IMR-90 (cell line): ENCODE data around the gene MCF2L2. TPM values are rescaled to one million over a fixed set of nuclear protein-coding genes. Genes with fewer than 3 reads are reported as not detected.

ENCODE experiments used
- ATAC-seq: fragments of 200-7000 bp; cut with Tn5 transposase; 2 replicates; pipeline ENCODE4 v1.9.1; 2020; ENCODE audit warnings: low read depth, mild to moderate bottlenecking, moderate library complexity
- BruUV-seq: library from RNA; stranded (reverse); fragments of 400-500 nt; replicated peaks from 2 replicates; lab custom pipeline; 2021; lab: Mats Ljungman, UMichigan
- CTCF ChIA-PET: fragments of 300-600 bp; formaldehyde crosslinking; extraction: SDS; loops from one replicate; lab custom pipeline; 2021; ENCODE audit warnings: antibody characterized with exemption; lab: Yijun Ruan, JAX
- POLR2A ChIA-PET: fragments of 300-600 bp; sonication (Branson Sonifier 250); formaldehyde crosslinking; loops from one replicate; lab custom pipeline; 2022; ENCODE audit warnings: antibody characterized with exemption; ENCODE audit not compliant: unreplicated experiment; lab: Charles Lee
- DNase-seq: peaks from one replicate; pipeline ENCODE4 v3.0.0; 2013
- H2AFZ ChIP-seq: replicated peaks from 2 replicates; pipeline ENCODE3; 2013; ENCODE audit warnings: low read length, mild to moderate bottlenecking; ENCODE audit not compliant: poor library complexity
- H2AK5ac ChIP-seq: 2 replicates; pipeline ENCODE4 v1.6.1; 2013; ENCODE audit warnings: low read depth, low read length, inconsistent platforms
- H2AK9ac ChIP-seq: replicated peaks from 2 replicates; pipeline ENCODE3; 2013; ENCODE audit warnings: mild to moderate bottlenecking, low read depth, low read length, moderate library complexity; ENCODE audit not compliant: poor library complexity
- H2BK120ac ChIP-seq: 2 replicates; pipeline ENCODE4 v1.6.1; 2013; ENCODE audit warnings: low read depth, low read length, inconsistent platforms
- H2BK15ac ChIP-seq: 3 replicates; pipeline ENCODE4 v1.6.1; 2013; ENCODE audit warnings: low read depth, low read length, inconsistent platforms
- H2BK20ac ChIP-seq: 2 replicates; pipeline ENCODE4 v1.6.1; 2013; ENCODE audit warnings: low read depth, mild to moderate bottlenecking, inconsistent platforms, low read length, moderate library complexity
- H2BK5ac ChIP-seq: 2 replicates; pipeline ENCODE4 v1.6.1; 2013; ENCODE audit warnings: mild to moderate bottlenecking, low read depth, low read length, inconsistent platforms; ENCODE audit not compliant: poor library complexity, severe bottlenecking
- H3K14ac ChIP-seq: replicated peaks from 2 replicates; pipeline ENCODE4 v1.6.1; 2013; ENCODE audit warnings: low read depth, low read length, inconsistent platforms
- H3K18ac ChIP-seq: 2 replicates; pipeline ENCODE4 v1.6.1; 2013; ENCODE audit warnings: low read depth, low read length, control low read depth
- H3K23ac ChIP-seq: 2 replicates; pipeline ENCODE4 v1.6.1; 2013; ENCODE audit warnings: low read depth, low read length, inconsistent platforms
- H3K27ac ChIP-seq: 2 replicates; pipeline ENCODE4 v1.5.1; 2013; ENCODE audit warnings: mild to moderate bottlenecking, control low read depth, low read length; ENCODE audit not compliant: insufficient read depth
- H3K27me3 ChIP-seq: 2 replicates; pipeline ENCODE4 v1.6.1; 2013; ENCODE audit warnings: low read length; ENCODE audit not compliant: control insufficient read depth, insufficient read depth
- H3K36me3 ChIP-seq: 2 replicates; pipeline ENCODE4 v1.6.1; 2013; ENCODE audit warnings: low read length, mixed read lengths; ENCODE audit not compliant: control insufficient read depth, insufficient read depth
- H3K4ac ChIP-seq: 2 replicates; pipeline ENCODE4 v1.6.1; 2013; ENCODE audit warnings: low read depth, low read length, inconsistent platforms
- H3K4me1 ChIP-seq: 2 replicates; pipeline ENCODE4 v1.6.1; 2013; ENCODE audit warnings: low read length, mixed read lengths; ENCODE audit not compliant: control insufficient read depth, insufficient read depth
- H3K4me2 ChIP-seq: 2 replicates; pipeline ENCODE4 v1.6.1; 2013; ENCODE audit warnings: low read depth, mild to moderate bottlenecking, control low read depth, low read length, moderate library complexity
- H3K4me3 ChIP-seq: 2 replicates; pipeline ENCODE4 v1.5.1; 2013; ENCODE audit warnings: low read depth, mild to moderate bottlenecking, control low read depth, low read length, moderate library complexity; ENCODE audit not compliant: insufficient read depth
- H3K56ac ChIP-seq: 2 replicates; pipeline ENCODE4 v1.6.1; 2013; ENCODE audit warnings: low read length, inconsistent platforms; ENCODE audit not compliant: insufficient read depth; ENCODE audit errors: extremely low read depth
- H3K79me1 ChIP-seq, 2 experiments: 2 replicates each; pipeline ENCODE4 v1.6.1; 2013; ENCODE audit warnings: low read length in 2 of 2, inconsistent platforms in 1 of 2, low read depth in 1 of 2
- H3K9ac ChIP-seq: 2 replicates; pipeline ENCODE4 v1.6.1; 2013; ENCODE audit warnings: low read depth, low read length, control low read depth
- H3K9me1 ChIP-seq: 2 replicates; pipeline ENCODE4 v1.6.1; 2013; ENCODE audit warnings: low read length, inconsistent platforms; ENCODE audit not compliant: insufficient read depth
- H3K9me3 ChIP-seq: 2 replicates; pipeline ENCODE4 v1.6.1; 2013; ENCODE audit warnings: low read length; ENCODE audit not compliant: control insufficient read depth, insufficient read depth
- H4K20me1 ChIP-seq: 2 replicates; pipeline ENCODE4 v1.6.1; 2013; ENCODE audit warnings: low read length, inconsistent platforms; ENCODE audit not compliant: insufficient read depth
- H4K5ac ChIP-seq: 2 replicates; pipeline ENCODE4 v1.6.1; 2013; ENCODE audit warnings: mild to moderate bottlenecking, low read depth, low read length, control low read depth
- H4K8ac ChIP-seq, 2 experiments: 2 replicates each; pipeline ENCODE4 v1.6.1; 2013; ENCODE audit warnings: low read depth in 2 of 2, low read length in 2 of 2, control low read depth in 1 of 2, inconsistent platforms in 1 of 2
- H4K91ac ChIP-seq: 2 replicates; pipeline ENCODE4 v1.6.1; 2013; ENCODE audit warnings: low read depth, low read length, inconsistent platforms; ENCODE audit not compliant: insufficient read depth
- BHLHE40 ChIP-seq: fragments of 150-350 bp; IDR thresholded peaks from 2 replicates; pipeline ENCODE4 v1.6.1; 2016; ENCODE audit warnings: mild to moderate bottlenecking, low read depth, low read length
- CEBPB ChIP-seq: IDR thresholded peaks from 2 replicates; pipeline ENCODE4 v1.6.1; 2012; ENCODE audit warnings: low read depth, low read length, improper control_type of control experiment
- CHD1 ChIP-seq: IDR thresholded peaks from 2 replicates; pipeline ENCODE4 v1.6.1; 2012; ENCODE audit warnings: low read depth, low read length, improper control_type of control experiment
- FOS ChIP-seq: fragments of 150-350 bp; IDR thresholded peaks from 2 replicates; pipeline ENCODE4 v1.6.1; 2016; ENCODE audit warnings: low read depth, low read length
- MAFK ChIP-seq: IDR thresholded peaks from 2 replicates; pipeline ENCODE4 v1.6.1; 2012; ENCODE audit warnings: low read depth, low read length, improper control_type of control experiment
- MAZ ChIP-seq: IDR thresholded peaks from 2 replicates; pipeline ENCODE4 v1.6.1; 2012; ENCODE audit warnings: low read depth, mild to moderate bottlenecking, low read length, improper control_type of control experiment, moderate library complexity, borderline replicate concordance
- POLR2A ChIP-seq: IDR thresholded peaks from 2 replicates; pipeline ENCODE4 v1.6.1; 2012; ENCODE audit warnings: mild to moderate bottlenecking, low read depth, low read length
- RAD21 ChIP-seq: IDR thresholded peaks from 2 replicates; pipeline ENCODE4 v1.6.1; 2012; ENCODE audit warnings: low read length, improper control_type of control experiment
- RCOR1 ChIP-seq: IDR thresholded peaks from 2 replicates; pipeline ENCODE4 v1.6.1; 2012; ENCODE audit warnings: mild to moderate bottlenecking, low read length, improper control_type of control experiment; ENCODE audit not compliant: insufficient replicate concordance
- SMC3 ChIP-seq: fragments of 150-350 bp; IDR thresholded peaks from 2 replicates; pipeline ENCODE4 v1.6.1; 2016; ENCODE audit warnings: low read depth, mild to moderate bottlenecking, antibody characterized with exemption, low read length, moderate library complexity
- USF2 ChIP-seq: fragments of 150-350 bp; IDR thresholded peaks from 2 replicates; pipeline ENCODE4 v1.6.1; 2017; ENCODE audit warnings: mild to moderate bottlenecking, antibody characterized with exemption, low read length, low read depth
- WGBS, 2 experiments: methylation state at CpG; one replicate each; pipeline versions ENCODE4 v1.1.5 to v1.1.7; 2013; ENCODE audit warnings: missing lambda C conversion rate in 2 of 2; ENCODE audit not compliant: insufficient read length in 1 of 2; ENCODE audit errors: extremely low coverage in 2 of 2; 5-methylcytosine and 5-hydroxymethylcytosine counted together
- dilution Hi-C: fragments of 300-500 bp; cut with HindIII; formaldehyde crosslinking; loops from one replicate; pipeline ENCODE4 v1.14.3; 2018; ENCODE audit warnings: low sequenced_read_pairs; ENCODE audit not compliant: unreplicated experiment
- in situ Hi-C: fragments of 300-500 bp; cut with MboI; formaldehyde crosslinking; loops from 3 replicates; pipeline ENCODE4 v1.14.3; 2019; ENCODE audit warnings: low sequenced_read_pairs, inconsistent platforms, mixed read lengths
- intact Hi-C: fragments of 100-400 bp; cut with micrococcal nuclease; formaldehyde crosslinking; loops from 2 replicates; pipeline ENCODE4 v1.10.0; 2022
- polyA plus RNA-seq, 3 experiments: library from polyadenylated mRNA; depleted of rRNA; stranded (reverse); fragments of >200 nt; gene quantifications; 2 replicates each; pipeline ENCODE4 v1.2.3, GENCODE V29; 2012; ENCODE audit warnings: low replicate concordance in 1 of 3
- total RNA-seq: library from RNA; depleted of rRNA; stranded (reverse); fragments of >200 nt; gene quantifications from 2 replicates; pipeline ENCODE4 v1.2.3, GENCODE V29; 2012

The MCF2L2 gene
- total and polyA plus RNA-seq, 2 of the 4 experiments (the other 2 are of a cell fraction): under 0.01 TPM; not detected in 1

- Histone ChIP-seq H4K91ac (no peak overlapping the region), H3K18ac (no peak overlapping the region), H2BK15ac (no peak overlapping the region), H3K9me3 (no peaks in the 10 kb centered on the region), H3K9me1 (no peaks in the 10 kb centered on the region), H3K79me1 (no peaks in the 10 kb centered on the region), H3K27ac (no peak overlapping the region), H2AFZ (no peak overlapping the region), H4K8ac (no peak overlapping the region), H2BK5ac (no peak overlapping the region), H2AK5ac (no peak overlapping the region), H3K27me3 (peaks cover 39% of the 10 kb centered on the region), H2BK120ac (no peak overlapping the region), H3K23ac (no peak overlapping the region), H3K4me2 (no peak overlapping the region), H4K5ac (no peak overlapping the region), H3K4me3 (no peak overlapping the region), H3K36me3 (no peaks in the 10 kb centered on the region), H3K14ac (no peak overlapping the region), H4K20me1 (no peaks in the 10 kb centered on the region), H3K4ac (no peak overlapping the region), H3K4me1 (no peaks in the 10 kb centered on the region), H2BK20ac (no peak overlapping the region), H2AK9ac (no peak overlapping the region), H3K56ac (no peak overlapping the region), H3K9ac (no peak overlapping the region)
- no peak for ATAC-seq
- TF ChIP-seq CEBPB: no peak
- TF ChIP-seq RAD21: no peak
- TF ChIP-seq USF2: no peak
- TF ChIP-seq MAFK: no peak
- TF ChIP-seq POLR2A: no peak
- no peak for TF ChIP-seq SMC3
- no peak for TF ChIP-seq FOS
- TF ChIP-seq BHLHE40: no peak
- TF ChIP-seq CHD1: no peak
- TF ChIP-seq RCOR1: no peak
- no peak for TF ChIP-seq MAZ
- ChIA-PET CTCF (interaction anchor here (1.0 kb wide), 1 partner anchor 263 kb away, joined by 3 read pairs; no protein-coding TSS in a partner anchor), POLR2A (interaction anchor here (0.5 kb wide), 1 partner anchor 50 kb away, joined by 7 read pairs; no protein-coding TSS in a partner anchor)
- dilution Hi-C loops (no loop called here), in situ Hi-C loops (loop anchor here (25.0 kb wide), 2 partner anchors 485 to 685 kb away; no protein-coding TSS in a partner anchor), intact Hi-C loops (no loop called here)
- no peak for DNase-seq
- no CpG with 5 or more reads among the region's 5 CpGs for WGBS, 2 experiments
- no TSS peak for BruUV-seq
These were observed 31.6 kb downstream of the MCF2L2 start for GRCh38 chr3:183396662-183397391.
